Neural cell (in vitro differentiated cells): ENCODE data around the gene MFN1.

Experiments used
- EP300 ChIP-seq: fragments of 450-650 bp; conservative IDR thresholded peaks from 2 replicates; pipeline ENCODE4 v1.6.1; 2014; ENCODE audit warnings: antibody characterized with exemption, mild to moderate bottlenecking, moderate library complexity; ENCODE audit not compliant: poor library complexity, severe bottlenecking
- EZH2 ChIP-seq: fragments of 200-600, 300-800 bp; shearing (Covaris generic), sonication (generic); IDR thresholded peaks from 2 replicates; pipeline ENCODE4 v1.6.1; 2014; ENCODE audit warnings: antibody characterized with exemption, low read length, borderline replicate concordance, mild to moderate bottlenecking; ENCODE audit not compliant: insufficient read depth, poor library complexity, severe bottlenecking
- POLR2AphosphoS5 ChIP-seq: IDR thresholded peaks from 2 replicates; pipeline ENCODE4 v1.6.1; 2012
- SMC3 ChIP-seq: fragments of 450-650 bp; conservative IDR thresholded peaks from 2 replicates; pipeline ENCODE4 v1.6.1; 2014; ENCODE audit warnings: antibody characterized with exemption, mild to moderate bottlenecking, moderate library complexity; ENCODE audit not compliant: poor library complexity
- TAF1 ChIP-seq: IDR thresholded peaks from 2 replicates; pipeline ENCODE4 v1.6.1; 2012; ENCODE audit warnings: low read depth
- TF ChIP-seq, protein P1 (sequence below): fragments of 450-650 bp; IDR thresholded peaks from 2 replicates; pipeline ENCODE4 v1.5.1; 2014; ENCODE audit warnings: antibody characterized with exemption, mild to moderate bottlenecking, moderate library complexity; ENCODE audit not compliant: poor library complexity, severe bottlenecking
- TF ChIP-seq, protein P2 (sequence below): IDR thresholded peaks from 2 replicates; pipeline ENCODE4 v1.6.1; 2012; ENCODE audit warnings: borderline replicate concordance

DNA sequence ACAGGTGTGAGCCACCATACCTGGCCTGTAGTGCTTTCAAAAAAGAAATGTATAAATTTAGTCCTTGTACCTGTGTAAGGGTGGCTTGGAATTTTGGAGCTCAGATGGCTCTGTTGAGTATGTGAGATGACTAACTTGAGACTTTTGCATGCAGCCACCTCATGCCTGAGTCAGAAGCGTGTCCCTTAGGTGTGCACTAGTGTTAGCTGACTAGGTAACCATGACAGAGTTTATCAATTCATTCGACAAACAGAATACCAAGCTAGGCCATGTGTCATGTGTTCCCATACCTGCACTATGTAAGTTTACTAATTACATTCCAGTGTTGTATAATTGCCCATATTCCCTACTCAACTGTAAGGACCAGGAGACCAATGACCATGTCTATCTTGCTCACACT is 28.6 kb upstream of the MFN1 start:
- TF ChIP-seq POLR2AphosphoS5 (no peak), TAF1 (no peak), EP300 (no peak), EZH2 (no peak), SMC3 (no peak)
- TF ChIP-seq, protein P1, sequence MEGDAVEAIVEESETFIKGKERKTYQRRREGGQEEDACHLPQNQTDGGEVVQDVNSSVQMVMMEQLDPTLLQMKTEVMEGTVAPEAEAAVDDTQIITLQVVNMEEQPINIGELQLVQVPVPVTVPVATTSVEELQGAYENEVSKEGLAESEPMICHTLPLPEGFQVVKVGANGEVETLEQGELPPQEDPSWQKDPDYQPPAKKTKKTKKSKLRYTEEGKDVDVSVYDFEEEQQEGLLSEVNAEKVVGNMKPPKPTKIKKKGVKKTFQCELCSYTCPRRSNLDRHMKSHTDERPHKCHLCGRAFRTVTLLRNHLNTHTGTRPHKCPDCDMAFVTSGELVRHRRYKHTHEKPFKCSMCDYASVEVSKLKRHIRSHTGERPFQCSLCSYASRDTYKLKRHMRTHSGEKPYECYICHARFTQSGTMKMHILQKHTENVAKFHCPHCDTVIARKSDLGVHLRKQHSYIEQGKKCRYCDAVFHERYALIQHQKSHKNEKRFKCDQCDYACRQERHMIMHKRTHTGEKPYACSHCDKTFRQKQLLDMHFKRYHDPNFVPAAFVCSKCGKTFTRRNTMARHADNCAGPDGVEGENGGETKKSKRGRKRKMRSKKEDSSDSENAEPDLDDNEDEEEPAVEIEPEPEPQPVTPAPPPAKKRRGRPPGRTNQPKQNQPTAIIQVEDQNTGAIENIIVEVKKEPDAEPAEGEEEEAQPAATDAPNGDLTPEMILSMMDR: no peak
- TF ChIP-seq, protein P2, sequence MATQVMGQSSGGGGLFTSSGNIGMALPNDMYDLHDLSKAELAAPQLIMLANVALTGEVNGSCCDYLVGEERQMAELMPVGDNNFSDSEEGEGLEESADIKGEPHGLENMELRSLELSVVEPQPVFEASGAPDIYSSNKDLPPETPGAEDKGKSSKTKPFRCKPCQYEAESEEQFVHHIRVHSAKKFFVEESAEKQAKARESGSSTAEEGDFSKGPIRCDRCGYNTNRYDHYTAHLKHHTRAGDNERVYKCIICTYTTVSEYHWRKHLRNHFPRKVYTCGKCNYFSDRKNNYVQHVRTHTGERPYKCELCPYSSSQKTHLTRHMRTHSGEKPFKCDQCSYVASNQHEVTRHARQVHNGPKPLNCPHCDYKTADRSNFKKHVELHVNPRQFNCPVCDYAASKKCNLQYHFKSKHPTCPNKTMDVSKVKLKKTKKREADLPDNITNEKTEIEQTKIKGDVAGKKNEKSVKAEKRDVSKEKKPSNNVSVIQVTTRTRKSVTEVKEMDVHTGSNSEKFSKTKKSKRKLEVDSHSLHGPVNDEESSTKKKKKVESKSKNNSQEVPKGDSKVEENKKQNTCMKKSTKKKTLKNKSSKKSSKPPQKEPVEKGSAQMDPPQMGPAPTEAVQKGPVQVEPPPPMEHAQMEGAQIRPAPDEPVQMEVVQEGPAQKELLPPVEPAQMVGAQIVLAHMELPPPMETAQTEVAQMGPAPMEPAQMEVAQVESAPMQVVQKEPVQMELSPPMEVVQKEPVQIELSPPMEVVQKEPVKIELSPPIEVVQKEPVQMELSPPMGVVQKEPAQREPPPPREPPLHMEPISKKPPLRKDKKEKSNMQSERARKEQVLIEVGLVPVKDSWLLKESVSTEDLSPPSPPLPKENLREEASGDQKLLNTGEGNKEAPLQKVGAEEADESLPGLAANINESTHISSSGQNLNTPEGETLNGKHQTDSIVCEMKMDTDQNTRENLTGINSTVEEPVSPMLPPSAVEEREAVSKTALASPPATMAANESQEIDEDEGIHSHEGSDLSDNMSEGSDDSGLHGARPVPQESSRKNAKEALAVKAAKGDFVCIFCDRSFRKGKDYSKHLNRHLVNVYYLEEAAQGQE: no peak
